COLO829 (cell line): ENCODE results near the gene MTG2.

Experiments
- DNase-seq: peaks from one replicate; pipeline ENCODE4 v3.0.0; 2012; ENCODE audit warnings: low spot score

The MTG2 gene

DNA sequence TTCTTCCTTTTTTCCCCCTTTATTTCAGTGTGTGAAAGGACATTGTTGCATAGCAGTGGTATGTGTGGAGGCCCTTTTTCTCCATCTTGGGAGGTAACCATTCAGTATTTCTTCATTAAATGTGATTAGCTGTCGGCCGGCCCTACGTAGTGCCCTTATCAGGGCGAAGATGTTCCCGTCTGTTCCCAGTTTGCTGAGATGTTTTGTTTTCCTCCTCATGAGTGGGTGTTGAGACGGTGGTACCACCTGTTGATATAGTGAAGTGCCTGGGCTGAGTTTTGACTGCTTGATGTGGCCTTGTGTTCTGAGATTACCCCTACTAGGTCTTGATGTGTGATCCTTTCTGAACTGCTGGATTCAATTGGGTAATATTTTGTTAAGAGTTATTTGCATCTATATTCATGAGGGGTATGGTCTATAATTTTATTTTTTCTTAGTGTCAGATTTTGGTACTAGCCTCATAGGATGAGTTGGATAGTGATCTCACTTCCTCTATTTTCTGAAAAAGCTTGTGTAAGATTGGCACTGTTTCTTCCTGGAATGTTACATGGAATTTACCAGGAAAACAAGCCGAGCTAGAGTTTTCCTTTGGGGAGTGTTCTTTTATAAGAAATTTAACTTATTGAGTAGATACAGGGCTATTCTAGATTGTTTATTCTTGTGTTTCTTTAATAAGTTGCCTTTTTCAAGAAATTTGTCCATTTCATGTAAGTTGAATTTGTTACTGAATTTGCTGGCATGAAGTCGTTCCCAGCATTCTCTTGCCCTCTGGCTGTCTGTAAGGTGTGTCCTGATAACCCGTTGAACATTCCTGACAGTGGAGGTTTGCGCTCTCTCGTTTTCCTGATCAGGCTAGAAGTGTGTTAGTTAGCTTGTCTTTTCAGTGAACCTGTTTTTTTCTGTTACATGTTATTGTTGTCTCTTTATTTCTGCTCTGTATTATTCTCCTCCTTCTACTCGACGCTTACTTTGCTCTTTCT, 4.3 kb downstream of the MTG2 start:
- no peak for DNase-seq

DNA sequence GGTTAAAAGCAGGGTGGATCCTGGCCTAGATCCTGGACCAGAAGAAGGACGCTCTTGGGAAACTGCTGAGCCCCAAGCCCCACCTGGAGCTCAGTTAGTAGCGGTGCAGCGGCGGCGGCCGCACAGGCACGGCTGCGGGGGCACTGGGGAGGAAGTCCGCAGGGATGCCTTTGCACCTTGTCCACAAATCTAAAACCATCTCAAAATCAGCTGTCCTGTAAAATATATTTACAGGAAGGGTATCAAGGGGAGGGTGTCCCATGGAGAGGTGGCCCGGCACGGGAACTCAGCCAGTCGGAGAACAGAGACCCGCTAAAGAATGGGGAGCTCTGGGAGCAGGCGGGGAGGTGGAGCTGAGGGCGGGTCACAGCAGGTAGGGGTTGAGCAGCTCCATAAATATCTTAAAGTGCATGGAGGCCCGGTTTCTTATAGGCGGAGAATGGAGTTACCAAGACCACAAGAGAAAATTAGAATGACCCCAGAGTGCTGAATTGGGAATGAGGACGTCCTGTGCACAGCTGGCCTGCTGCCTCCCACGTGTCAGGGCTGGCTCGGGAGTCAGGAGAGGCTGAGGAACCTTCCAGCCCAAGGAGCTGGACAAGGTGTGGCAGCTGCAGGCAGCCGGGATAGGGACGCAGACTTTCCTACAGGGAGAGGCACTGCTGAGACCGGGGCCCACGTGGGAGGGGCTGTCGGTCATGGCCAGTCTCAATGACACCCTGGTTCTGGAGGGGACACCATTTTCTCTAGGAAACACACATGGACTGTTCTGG, 8.0 kb downstream of the MTG2 start:
- DNase-seq = no peak

DNA sequence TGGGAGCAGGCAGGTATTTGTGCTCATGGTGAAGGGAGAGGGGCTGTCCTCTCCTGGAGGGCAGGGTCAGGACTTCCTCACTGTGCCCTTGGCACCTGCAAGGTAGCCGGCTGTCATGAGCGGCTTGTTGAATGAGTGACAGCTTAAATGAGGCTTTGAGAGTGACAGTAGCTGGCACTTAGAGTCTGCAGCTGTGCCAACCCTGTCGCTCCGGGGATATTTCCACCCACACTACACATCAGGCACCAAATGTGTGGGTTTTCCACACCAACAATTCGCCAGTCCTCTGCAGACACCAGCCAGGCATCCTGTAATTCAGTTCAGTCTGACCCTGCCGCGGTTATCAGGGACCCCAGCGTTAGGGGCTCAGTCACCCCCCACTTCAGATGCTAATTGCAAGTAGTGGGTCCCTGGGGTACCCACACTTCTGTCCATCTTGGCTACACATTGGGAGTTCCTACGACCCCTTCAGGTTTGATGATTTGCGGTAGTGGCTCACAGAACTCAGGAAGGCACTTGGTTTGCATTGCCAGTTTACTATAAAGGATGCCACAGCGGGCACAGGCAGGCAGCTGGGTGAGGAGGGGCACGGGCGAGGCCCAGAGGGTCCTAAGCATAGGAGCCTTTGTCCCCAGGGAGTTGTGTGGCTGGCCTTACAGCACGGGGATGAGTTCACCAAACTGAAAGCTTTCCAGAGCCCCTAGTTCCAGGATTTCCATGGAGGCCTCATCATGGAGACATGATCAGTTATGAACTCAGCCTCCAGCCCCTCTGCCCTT, 9.1 kb downstream of the MTG2 start:
- DNase-seq = no peak

DNA sequence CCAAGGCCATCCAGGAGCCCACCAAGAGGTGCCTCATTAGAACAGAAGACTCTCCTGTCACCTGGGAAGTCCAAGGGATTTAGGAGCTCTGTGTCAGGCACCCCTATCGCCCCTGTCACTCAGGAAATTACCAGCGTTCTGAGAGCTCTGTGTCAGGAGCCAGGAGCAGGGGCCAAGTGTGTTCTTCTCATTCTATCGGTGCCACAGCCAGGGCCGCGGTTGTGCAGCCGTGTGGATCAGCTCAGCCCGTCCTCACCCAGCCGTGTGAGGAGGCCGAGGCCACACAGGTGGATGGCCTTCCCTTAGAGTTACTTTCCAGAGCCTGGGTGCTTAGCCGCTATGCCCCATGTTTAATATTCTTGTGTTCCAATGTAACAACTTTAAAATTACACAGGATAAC, 9.8 kb downstream of the MTG2 start:
- no peak for DNase-seq

DNA sequence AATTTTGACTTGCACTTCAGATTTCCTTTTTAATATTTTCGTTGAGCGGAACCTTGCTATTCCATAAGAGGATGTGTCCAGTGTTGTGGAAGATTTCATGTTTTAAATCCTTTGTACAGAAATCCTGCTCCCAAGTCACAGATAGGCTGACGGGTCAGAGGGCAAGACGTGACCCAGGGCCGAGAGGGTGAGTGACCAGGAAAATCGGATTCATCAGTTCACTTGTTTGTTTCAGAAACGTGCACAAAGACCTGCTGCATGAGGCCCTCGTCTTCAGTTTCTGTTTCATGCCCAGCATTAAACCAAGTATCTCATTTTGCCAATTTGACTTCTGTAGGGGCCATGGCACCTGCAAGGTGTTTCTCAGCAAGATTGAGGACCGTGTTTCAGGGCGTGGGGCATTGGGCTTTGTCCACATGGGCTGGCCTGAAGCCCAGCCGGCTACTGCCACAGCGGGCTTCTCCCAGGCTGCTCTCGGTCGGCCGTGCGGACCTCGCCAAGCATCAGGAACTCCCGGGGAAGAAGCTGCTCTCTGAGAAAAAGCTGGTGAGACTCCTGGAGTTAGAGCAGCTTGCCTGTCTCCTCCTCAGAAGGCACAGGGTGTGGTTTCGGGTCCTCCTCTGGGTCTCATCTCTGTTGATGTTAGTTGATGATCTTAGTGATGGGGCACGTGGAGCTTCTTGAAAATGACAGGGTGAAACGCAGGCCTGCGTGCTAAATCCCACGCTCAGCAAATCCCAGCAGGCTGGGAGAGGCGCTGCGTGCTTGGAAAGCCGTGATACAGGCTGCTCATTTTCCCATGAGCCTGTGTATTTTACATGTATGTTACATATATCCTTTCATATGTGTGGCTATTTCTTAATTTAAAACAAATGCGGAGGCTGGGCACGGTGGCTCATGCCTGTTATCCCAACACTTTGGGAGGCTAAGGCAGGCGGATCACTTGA, 10.5 kb downstream of the MTG2 start:
- no peak for DNase-seq

DNA sequence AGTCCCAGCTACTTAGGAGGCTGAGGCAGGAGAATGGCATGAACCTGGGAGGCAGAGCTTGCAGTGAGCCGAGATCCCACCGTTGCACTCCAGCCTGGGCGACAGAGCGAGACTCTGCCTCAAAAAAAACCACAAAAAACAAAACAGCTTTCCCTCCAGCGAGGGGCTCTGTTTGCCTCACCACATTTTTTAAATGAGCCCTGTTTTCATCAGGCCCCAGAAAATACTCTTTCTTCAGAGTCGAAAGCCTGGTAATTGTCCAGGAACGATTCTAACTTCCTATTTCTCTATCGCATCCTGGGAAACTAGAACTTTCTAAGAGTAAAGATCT, 12.2 kb downstream of the MTG2 start:
- DNase-seq = no peak

DNA sequence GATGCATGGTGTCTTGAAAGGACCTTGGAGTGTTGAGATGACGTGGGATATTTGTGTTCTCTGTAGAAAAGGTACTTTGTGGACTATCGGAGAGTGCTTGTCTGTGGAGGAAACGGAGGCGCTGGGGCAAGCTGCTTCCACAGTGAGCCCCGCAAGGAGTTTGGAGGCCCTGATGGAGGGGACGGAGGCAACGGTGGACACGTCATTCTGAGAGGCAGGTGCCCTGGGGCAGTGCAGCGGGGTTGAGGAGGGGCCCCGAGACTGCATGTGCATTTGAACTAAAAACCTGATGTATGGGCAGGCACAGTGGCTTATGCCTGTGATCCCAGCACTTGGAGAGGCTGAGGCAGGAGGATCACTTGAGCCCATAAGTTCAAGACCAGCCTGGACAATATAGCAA, 12.9 kb downstream of the MTG2 start:
- DNase-seq = no peak

DNA sequence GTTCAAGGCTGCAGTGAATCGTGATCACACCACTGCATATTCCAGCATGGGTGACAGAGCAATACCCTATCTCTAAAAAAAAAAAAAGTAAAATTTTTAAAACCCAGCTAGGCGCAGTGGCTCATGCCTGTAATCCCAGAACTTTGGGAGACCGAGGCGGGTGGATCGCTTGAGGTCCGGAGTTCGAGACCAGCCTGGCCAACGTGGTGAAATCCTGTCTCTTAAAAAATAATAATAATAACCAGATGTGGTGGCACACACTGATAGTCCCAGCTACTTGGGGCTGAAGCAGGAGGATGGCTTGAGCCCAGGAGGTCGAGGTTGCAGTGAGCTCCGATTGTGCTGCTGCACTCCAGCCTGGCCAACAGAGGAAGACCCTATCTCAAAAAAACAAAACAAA, 13.5 kb downstream of the MTG2 start:
- DNase-seq = no peak

DNA sequence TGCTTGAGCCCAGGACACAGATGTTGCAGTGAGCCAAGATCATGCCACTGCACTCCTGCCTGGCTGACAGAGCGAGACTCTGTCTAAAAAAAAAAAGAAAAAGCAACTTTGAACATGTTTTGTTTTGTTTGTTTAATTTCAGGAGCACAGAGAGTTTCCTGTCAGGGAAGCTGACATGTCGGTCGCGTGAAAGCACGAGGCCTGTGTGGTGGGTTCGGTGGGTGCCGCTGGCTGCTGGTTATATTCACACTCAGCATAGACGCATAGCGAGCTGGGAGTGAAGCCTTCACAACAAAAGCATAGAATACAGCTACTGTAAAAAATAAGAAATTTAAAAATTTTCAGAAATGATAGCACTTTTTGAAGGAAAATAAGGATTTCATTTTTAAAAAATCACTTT, 14.5 kb downstream of the MTG2 start:
- DNase-seq = no peak

DNA sequence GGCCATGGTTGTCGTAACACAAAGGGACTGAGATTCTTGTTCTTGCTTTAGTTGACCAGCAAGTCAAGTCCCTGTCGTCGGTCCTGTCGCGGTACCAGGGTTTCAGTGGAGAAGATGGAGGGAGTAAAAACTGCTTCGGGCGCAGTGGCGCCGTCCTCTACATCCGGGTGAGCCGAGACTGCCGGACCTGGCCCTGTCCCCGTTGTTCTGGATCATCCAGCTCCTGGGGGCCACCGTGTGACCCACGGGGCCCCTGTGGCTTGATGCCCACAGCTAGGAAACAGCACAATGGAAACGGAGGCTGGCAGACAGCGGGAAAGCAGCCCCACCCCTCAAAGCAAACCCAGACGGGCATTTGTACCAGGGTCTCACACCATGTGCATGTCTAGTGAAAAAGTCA, 15.0 kb downstream of the MTG2 start:
- DNase-seq = no peak

DNA sequence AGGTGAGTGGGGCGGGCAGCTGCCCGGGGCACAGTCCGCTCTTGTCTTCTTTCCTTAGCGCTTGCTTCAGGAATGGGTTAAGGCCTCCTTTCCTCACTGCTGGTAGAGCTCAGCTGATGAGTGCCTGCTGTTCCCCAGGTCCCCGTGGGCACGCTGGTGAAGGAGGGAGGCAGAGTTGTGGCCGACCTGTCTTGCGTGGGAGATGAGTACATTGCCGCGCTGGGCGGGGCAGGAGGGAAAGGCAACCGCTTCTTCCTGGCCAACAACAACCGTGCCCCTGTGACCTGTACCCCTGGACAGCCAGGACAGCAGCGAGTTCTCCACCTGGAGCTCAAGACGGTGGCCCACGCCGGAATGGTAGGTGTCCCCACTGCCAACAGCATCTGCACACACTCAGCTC, 15.7 kb downstream of the MTG2 start:
- DNase-seq = no peak

DNA sequence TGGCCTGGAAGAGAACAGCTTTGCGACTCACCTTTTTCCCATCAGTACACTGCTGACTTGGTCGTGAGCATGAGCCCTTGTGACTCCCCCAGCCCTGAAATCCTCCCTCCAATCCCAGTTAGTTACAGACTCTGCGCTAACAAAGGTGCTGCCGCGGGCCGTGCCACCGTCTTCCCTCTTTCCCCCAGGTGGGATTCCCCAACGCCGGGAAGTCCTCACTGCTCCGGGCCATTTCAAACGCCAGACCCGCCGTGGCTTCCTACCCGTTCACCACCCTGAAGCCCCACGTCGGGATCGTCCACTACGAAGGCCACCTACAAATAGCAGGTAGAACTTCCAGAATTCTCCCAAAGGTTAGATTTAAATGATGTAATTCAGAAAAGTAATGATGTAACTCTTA, 16.1 kb downstream of the MTG2 start:
- no peak for DNase-seq

DNA sequence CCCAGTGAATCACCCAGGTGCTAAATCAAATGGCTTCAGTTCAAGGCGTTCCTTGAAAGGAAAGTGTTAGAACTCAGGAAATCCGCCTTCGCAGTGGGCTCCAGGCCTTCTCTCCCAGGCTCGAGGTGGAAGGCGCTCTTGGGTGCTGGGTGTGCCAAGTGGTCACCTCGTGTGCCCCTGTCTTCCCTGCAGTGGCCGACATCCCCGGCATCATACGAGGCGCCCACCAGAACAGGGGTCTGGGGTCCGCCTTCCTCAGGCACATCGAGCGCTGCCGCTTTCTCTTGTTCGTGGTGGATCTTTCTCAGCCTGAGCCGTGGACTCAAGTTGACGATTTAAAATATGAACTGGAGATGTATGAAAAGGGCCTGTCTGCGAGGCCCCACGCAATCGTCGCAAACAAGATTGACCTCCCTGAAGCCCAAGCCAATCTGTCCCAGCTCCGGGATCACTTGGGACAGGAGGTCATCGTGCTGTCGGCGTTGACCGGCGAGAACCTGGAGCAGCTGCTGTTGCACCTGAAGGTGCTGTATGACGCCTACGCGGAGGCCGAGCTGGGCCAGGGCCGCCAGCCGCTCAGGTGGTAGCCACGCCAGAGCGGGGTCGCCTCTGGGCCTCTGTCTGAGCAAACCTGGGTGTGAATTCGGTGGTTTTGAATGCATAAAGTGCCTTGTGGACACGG, 17.8 kb downstream of the MTG2 start:
- DNase-seq = no peak

DNA sequence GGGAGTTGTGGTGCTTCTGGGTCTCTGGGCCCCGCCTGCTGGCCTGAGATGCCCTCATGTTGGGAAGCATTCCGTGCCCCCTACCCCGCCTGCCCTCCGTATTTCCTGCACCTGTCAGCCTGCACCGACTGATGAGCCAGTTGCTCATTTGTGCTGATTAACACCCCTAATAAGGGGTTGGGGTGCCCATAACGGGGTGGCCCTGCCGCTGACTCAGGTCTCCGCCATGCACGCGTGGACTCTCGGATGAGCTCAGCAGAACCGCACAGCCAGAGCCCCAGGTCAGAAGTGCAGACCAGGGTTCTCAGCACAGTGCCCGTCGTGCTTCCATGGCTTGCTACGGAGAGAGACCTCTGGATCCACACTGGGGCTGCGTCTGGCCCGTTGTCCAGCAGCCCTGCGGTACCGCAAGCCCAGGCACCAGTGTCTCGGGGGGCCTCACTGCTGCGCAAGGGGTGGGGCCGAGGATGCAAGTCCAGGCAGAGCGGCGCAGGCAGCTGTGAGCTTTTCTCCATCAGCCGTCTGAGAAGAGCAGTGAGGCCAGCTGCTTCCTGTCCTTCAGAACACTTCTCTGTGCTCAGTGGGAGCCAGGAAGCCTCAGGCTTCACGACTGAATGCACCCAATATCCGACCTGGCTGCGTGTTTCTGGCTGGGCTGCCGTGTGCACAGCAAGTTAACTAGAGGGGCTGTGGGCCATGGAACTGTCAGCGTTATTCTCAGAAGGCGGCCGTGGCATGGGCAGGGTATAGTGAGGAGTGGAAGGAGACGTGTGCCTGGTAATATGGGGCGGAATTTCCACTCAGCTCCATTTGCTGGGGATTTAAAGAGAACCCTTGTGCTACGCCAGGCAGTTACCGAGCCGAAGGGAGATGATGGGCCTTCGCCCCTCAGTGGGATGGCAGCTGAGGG, 18.6 kb downstream of the MTG2 start:
- no peak for DNase-seq

DNA sequence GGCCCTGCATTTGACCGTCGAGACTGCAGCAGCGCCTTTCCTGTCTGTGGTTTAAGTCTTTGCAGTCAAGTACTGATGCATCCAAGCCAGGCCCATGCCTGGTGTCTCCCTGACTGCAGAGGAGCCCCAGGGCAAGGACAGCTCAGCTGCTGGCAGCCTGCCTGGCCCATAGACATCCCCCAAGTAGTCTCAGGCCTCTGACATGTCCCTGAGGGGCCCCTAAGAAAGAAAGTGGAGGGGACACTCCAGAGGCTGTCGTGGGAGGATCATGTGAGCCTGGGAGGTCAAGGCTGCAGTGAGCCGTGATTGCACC, 19.2 kb downstream of the MTG2 start:
- no peak for DNase-seq

DNA sequence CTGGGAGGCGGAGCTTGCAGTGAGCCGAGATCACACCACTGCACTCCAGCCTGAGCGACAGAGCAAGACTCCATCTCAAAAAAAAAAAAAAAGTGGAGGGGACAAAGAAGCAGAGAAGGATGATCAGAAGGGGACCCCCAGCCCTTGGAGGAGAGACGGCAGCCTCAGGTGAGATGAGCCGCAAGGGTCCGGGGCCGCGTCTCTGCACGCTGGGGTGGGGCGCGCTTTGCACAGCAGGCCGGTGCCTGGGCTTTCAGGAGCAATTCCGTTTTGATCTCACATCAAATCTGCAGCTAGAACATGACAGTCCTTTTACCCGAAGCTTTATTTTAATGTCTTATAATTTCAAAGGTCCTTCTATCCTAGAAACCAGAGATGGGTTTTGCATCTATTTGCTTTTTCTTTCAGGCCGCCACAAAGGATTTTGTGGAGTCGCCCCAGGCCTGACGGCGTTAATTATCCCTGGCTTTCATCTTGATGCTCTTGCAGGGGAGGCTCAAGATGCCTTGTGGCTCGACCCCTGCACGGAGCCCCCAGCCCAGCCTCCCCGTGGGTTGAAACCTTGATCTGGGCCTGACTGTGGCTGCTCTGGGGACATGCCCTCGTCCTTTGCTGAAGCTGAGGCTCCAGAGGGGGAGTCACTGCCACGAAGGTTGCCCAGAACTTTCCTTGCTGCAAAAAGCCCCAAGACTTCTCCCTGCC, 20.0 kb downstream of the MTG2 start:
- no peak for DNase-seq

DNA sequence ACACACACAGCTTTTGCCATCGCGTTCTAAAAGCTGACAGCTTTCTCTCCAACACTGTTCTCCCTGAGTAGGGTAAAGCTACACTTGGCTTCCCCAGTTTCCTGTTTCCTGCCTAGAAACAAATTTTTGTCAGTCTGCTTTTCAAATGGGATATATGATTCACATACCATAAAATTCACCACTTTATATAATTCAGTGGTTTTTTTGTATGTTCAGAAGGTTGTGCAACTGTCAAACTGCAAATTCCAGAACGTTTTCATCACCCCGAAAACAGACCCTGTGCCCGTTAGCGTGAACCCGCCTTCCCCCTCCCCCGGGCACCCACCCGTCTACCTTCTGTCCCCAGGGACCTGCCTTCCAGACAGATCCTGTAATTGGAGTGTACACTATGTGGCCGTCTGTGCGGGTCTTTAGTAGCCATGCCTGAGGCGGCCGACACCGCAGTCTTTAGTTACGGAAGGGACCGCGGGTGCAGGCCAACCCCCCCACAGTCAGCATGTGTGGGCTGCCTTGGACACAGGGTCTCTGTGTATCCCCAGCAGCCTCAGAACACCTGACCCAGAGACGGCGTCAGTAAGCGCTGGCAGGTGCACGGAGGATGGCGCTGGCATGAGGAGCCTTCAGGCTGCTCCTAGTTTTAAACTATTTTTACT, 20.7 kb downstream of the MTG2 start:
- no peak for DNase-seq

DNA sequence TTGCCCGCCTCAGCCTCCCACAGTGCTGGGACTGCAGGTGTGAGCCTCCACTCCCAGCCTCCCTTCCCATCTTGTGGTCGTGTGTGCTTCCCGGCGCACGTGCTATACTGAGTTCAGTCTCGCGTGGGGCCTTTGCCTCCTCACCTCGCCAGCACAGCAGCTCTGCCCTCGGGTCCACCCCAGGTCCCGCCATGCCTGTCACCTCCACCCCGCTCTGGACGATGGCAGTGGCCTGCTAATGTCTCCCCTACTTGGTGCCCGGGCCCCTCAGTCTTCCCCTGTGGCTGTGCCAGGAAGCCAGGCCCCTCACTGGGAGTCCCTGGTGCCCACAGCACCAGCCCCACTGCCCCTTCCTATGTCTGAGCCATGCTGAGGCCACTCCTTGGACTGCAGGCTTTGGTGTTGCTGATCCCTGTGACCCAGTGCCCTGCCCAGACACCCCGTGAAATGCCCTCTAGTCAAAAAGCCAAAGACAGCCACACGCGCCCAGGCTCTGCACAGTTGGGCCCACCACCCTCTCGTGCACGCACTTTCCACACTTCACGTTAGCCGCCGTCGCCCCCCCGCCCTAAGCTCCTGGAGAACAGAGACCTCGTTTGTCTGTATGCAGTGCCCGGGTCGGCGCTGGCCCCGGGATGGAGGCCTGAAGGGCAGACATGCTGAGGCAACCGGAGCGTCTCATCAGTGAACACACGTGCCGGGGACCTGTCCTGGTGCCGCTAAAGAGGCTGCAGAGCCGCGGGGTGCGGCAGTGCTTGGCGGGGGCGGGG, 23.0 kb downstream of the MTG2 start:
- no peak for DNase-seq
